Endothelial cell of umbilical vein (primary cell): ENCODE results near the gene CFAP68. TPM values are rescaled to one million over a fixed set of nuclear protein-coding genes. Genes with fewer than 3 reads are reported as not detected.
A peak's percentile ranks its signal among the peaks of the same experiment; 100 is the strongest.

Experiments used
- BruUV-seq: library from RNA; stranded (reverse); fragments of 400-500 nt; replicated peaks from 2 replicates; lab custom pipeline; 2021; lab: Mats Ljungman, UMichigan
- CTCF ChIA-PET: fragments of 300-600, 350-600 bp; sonication (Branson Sonifier 250); formaldehyde crosslinking; loops from one replicate; lab custom pipeline; 2021; ENCODE audit warnings: antibody characterized with exemption, inconsistent platforms; lab: Charles Lee
- POLR2A ChIA-PET: fragments of 300-600, 350-600 bp; sonication (Branson Sonifier 250); formaldehyde crosslinking; loops from one replicate; lab custom pipeline; 2021; ENCODE audit warnings: antibody characterized with exemption, inconsistent platforms; lab: Charles Lee
- DNase-seq: peaks from one replicate; pipeline ENCODE4 v3.0.0-alpha.2; 2011; ENCODE audit warnings: low read depth, low spot score
- FAIRE-seq: peaks from 2 replicates; lab custom pipeline; 2011; peaks lifted over from hg19 to GRCh38; lab: Jason Lieb, UNC
- H2AFZ ChIP-seq: 2 replicates; pipeline ENCODE4 v1.6.0; 2012; ENCODE audit warnings: low read depth, low read length, control low read depth, inconsistent platforms
- H3K27ac ChIP-seq: 2 replicates; pipeline ENCODE4 v1.5.1; 2011; ENCODE audit warnings: low read depth, mild to moderate bottlenecking, control low read depth, low read length, moderate library complexity; ENCODE audit not compliant: insufficient read depth
- H3K27me3 ChIP-seq, 2 experiments: 2 replicates each; pipeline versions ENCODE4 v1.6.0 to v1.6.1; 2011; ENCODE audit warnings: low read length in 2 of 2, mixed read lengths in 1 of 2; ENCODE audit not compliant: control insufficient read depth in 2 of 2, insufficient read depth in 2 of 2
- H3K36me3 ChIP-seq, 2 experiments: 2 replicates in 1 of 2; 3 replicates in 1 of 2; pipeline ENCODE4 v1.5.1; 2011; ENCODE audit warnings: low read length in 2 of 2, mild to moderate bottlenecking in 1 of 2, moderate library complexity in 1 of 2; ENCODE audit not compliant: control insufficient read depth in 2 of 2, insufficient read depth in 2 of 2; ENCODE audit errors: extremely low read depth in 1 of 2
- H3K4me1 ChIP-seq: 3 replicates; pipeline ENCODE4 v1.5.1; 2011; ENCODE audit warnings: mild to moderate bottlenecking, low read length; ENCODE audit not compliant: control insufficient read depth, insufficient read depth; ENCODE audit errors: extremely low read depth
- H3K4me2 ChIP-seq: 2 replicates; pipeline ENCODE4 v1.6.1; 2011; ENCODE audit warnings: low read length, control low read depth, mixed read lengths; ENCODE audit not compliant: insufficient read depth
- H3K4me3 ChIP-seq, 3 experiments: fragments of 200-600 bp in 1 of 3; sonication (generic), shearing (Covaris generic) in 1 of 3; replicated peaks in 1 of 3; 2 replicates each; pipeline ENCODE4 v1.5.1; 2011 to 2016; ENCODE audit warnings: control low read depth in 3 of 3, low read length in 3 of 3, mild to moderate bottlenecking in 2 of 3, inconsistent platforms in 1 of 3, low read depth in 1 of 3, moderate library complexity in 1 of 3; ENCODE audit not compliant: insufficient read depth in 1 of 3
- H3K79me2 ChIP-seq: 2 replicates; pipeline ENCODE4 v1.6.0; 2012; ENCODE audit warnings: low read length, inconsistent platforms; ENCODE audit not compliant: control insufficient read depth, insufficient read depth
- H3K9ac ChIP-seq: replicated peaks from 2 replicates; pipeline ENCODE3; 2011; ENCODE audit warnings: low read length, control low read depth; ENCODE audit not compliant: insufficient read depth; ENCODE audit errors: extremely low read depth
- H3K9me1 ChIP-seq: replicated peaks from 3 replicates; pipeline ENCODE4 v1.6.0; 2011; ENCODE audit warnings: mild to moderate bottlenecking, low read length; ENCODE audit not compliant: control insufficient read depth, insufficient read depth; ENCODE audit errors: extremely low read depth
- H3K9me3 ChIP-seq: replicated peaks from 2 replicates; pipeline ENCODE4 v1.5.1; 2012; ENCODE audit warnings: low read length, inconsistent platforms; ENCODE audit not compliant: control insufficient read depth, insufficient read depth
- H4K20me1 ChIP-seq: replicated peaks from 2 replicates; pipeline ENCODE3; 2011; ENCODE audit warnings: mild to moderate bottlenecking, low read length; ENCODE audit not compliant: control insufficient read depth, insufficient read depth; ENCODE audit errors: extremely low read depth
- CTCF ChIP-seq, 2 donors: IDR thresholded peaks; 1 replicate in 1 of 2; 2 replicates in 1 of 2; pipeline ENCODE4 v1.5.1; 2011; ENCODE audit warnings: low read length in 2 of 2, mild to moderate bottlenecking in 2 of 2, moderate library complexity in 2 of 2, control low read depth in 1 of 2, inconsistent platforms in 1 of 2, low read depth in 1 of 2; ENCODE audit not compliant: insufficient read depth in 1 of 2; ENCODE audit errors: extremely low read depth in 1 of 2
- EZH2 ChIP-seq: IDR thresholded peaks from 2 replicates; pipeline ENCODE4 v1.6.1; 2012; ENCODE audit warnings: borderline replicate concordance, low read depth, mild to moderate bottlenecking, moderate library complexity, low read length, inconsistent platforms; ENCODE audit not compliant: severe bottlenecking
- FOS ChIP-seq: IDR thresholded peaks from 2 replicates; pipeline ENCODE4 v1.6.1; 2011; ENCODE audit warnings: mild to moderate bottlenecking, low read length, moderate library complexity, borderline replicate concordance; ENCODE audit not compliant: insufficient read depth
- GATA2 ChIP-seq: IDR thresholded peaks from 2 replicates; pipeline ENCODE4 v1.7.0; 2011; ENCODE audit warnings: low read depth, mild to moderate bottlenecking, moderate library complexity, mixed read lengths, low read length; ENCODE audit not compliant: insufficient read length, insufficient read depth
- JUN ChIP-seq: IDR thresholded peaks from 2 replicates; pipeline ENCODE4 v1.6.1; 2011; ENCODE audit warnings: borderline replicate concordance, low read depth; ENCODE audit not compliant: insufficient read length, insufficient read depth
- MAX ChIP-seq: IDR thresholded peaks from 2 replicates; pipeline ENCODE4 v1.6.1; 2011; ENCODE audit not compliant: insufficient read depth, insufficient read length
- MYC ChIP-seq: IDR thresholded peaks from one replicate; pipeline ENCODE4 v1.6.1; 2011; ENCODE audit warnings: mild to moderate bottlenecking, low read depth, low read length
- POLR2A ChIP-seq: IDR thresholded peaks from 2 replicates; pipeline ENCODE4 v1.6.1; 2012; ENCODE audit warnings: low read depth, mild to moderate bottlenecking, control low read depth, low read length
- dilution Hi-C: fragments of 300-500 bp; cut with MboI; formaldehyde crosslinking; loops from one replicate; pipeline ENCODE4 v1.15.0; 2019; ENCODE audit warnings: low sequenced_read_pairs; ENCODE audit not compliant: extremely low pct_ligation_motif_present
- intact Hi-C: fragments of 100-400 bp; cut with micrococcal nuclease; formaldehyde crosslinking; loops from one replicate; pipeline ENCODE4 v1.10.0; 2022
- polyA plus RNA-seq, 4 experiments: library from polyadenylated mRNA; depleted of rRNA in 3 of 4; stranded (reverse) in 3 of 4; unstranded in 1 of 4; fragments of >200 nt; gene quantifications; 2 replicates each; pipeline versions ENCODE4 v1.2.1 to v1.2.3, GENCODE V29; 2011 to 2012; ENCODE audit warnings: missing spikeins in 1 of 4
- total RNA-seq: library from RNA; stranded (reverse); gene quantifications from 2 replicates; pipeline ENCODE4 v1.2.3, GENCODE V29; 2021

The CFAP68 gene
- total and polyA plus RNA-seq, 2 donors (not counting 3 experiments of a cell fraction or from before 2014, with no cell fraction given), result 7.4 to 10.6 TPM

- H4K20me1 ChIP-seq, result no peaks in the 10 kb centered on the region
- H3K9me1 ChIP-seq, result no peaks in the 10 kb centered on the region
- H3K4me3 ChIP-seq, result no peak overlapping the region
- intact Hi-C loops, result no loop called here
- ChIA-PET POLR2A (no interaction called here), CTCF (interaction anchor here (0.8 to 2.0 kb wide), 4 partner anchors 60 to 236 kb away, joined by 3 to 23 read pairs (median 5); no protein-coding TSS in a partner anchor)
- no peaks in the 10 kb centered on the region for H3K79me2 ChIP-seq
- dilution Hi-C loops, result no loop called here
- H3K9ac ChIP-seq, result no peak overlapping the region
- FAIRE-seq (no peak), DNase-seq (no peak)
- peaks cover 4 to 8% of the 10 kb centered on the region in 2 experiments for H3K36me3 ChIP-seq
- no peaks in the 10 kb centered on the region for H3K27me3 ChIP-seq
- TF ChIP-seq MAX (no peak), MYC (no peak)
- H2AFZ ChIP-seq, result no peak overlapping the region
- H3K4me1 ChIP-seq, result no peaks in the 10 kb centered on the region
- H3K4me2 ChIP-seq, result no peak overlapping the region
- no peak overlapping the region for H3K27ac ChIP-seq
- no peaks in the 10 kb centered on the region for H3K9me3 ChIP-seq
- BruUV-seq, result no TSS peak
Observed at GRCh38 chr11:111840143-111840542, 39.2 kb upstream of the CFAP68 start.

- Histone ChIP-seq H3K9me3 (no peaks in the 10 kb centered on the region), H3K36me3 (peaks cover 2 to 4% of the 10 kb centered on the region in 2 experiments), H3K9ac (no peak overlapping the region), H4K20me1 (no peaks in the 10 kb centered on the region), H3K27ac (no peak overlapping the region), H2AFZ (no peak overlapping the region), H3K79me2 (no peaks in the 10 kb centered on the region), H3K4me3 (no peak overlapping the region), H3K27me3 (no peaks in the 10 kb centered on the region), H3K9me1 (no peaks in the 10 kb centered on the region), H3K4me2 (no peak overlapping the region), H3K4me1 (peaks cover 10% of the 10 kb centered on the region)
- TF ChIP-seq GATA2 (no peak), EZH2 (no peak), MYC (no peak), CTCF (IDR thresholded peaks at IDR 0.05; ENCODE audit: extremely low read depth in 1 of 2, insufficient read depth in 1 of 2, low read depth in 1 of 2, low read length in 2 of 2) (peak; percentile 76 to 84), MAX (no peak), JUN (no peak), FOS (no peak), POLR2A (no peak)
- no TSS peak for BruUV-seq
- DNase-seq, result peak; percentile 86
- intact Hi-C loops, result loop anchor here (1.0 kb wide), 5 partner anchors 64 to 387 kb away; partner anchors contain the start of gene SIK2
- dilution Hi-C loops, result no loop called here
- CTCF ChIA-PET, result interaction anchor here (0.6 to 2.6 kb wide), 32 partner anchors 8 to 387 kb away, joined by 3 to 33 read pairs (median 5); partner anchors contain the start of genes ALG9, PPP2R1B and SIK2
- FAIRE-seq, result peak; percentile 74
- POLR2A ChIA-PET, result no interaction called here
Observed at GRCh38 chr11:111841370-111842053, 37.8 kb upstream of the CFAP68 start.
